Liver (tissue), 9 donors: ENCODE data around the gene BCAS1. TPM values are rescaled to one million over a fixed set of nuclear protein-coding genes. Genes with fewer than 3 reads are reported as not detected.

Experiments used
- DNase-seq: peaks from one replicate; pipeline ENCODE4 v3.0.0-alpha.2; 2017; ENCODE audit warnings: low spot score
- H3K27ac ChIP-seq, 2 donors: one replicate each; pipeline ENCODE4 v1.7.0; 2013; ENCODE audit warnings: inconsistent platforms in 2 of 2, low read length in 2 of 2, control low read depth in 1 of 2, low read depth in 1 of 2, mild to moderate bottlenecking in 1 of 2
- H3K27me3 ChIP-seq, 4 donors: one replicate each; pipeline versions ENCODE4 v1.6.1 to v1.7.0; 2013; ENCODE audit warnings: low read length in 3 of 4, inconsistent platforms in 1 of 4, mild to moderate bottlenecking in 1 of 4, moderate library complexity in 1 of 4; ENCODE audit not compliant: control insufficient read depth in 4 of 4, insufficient read depth in 4 of 4
- H3K36me3 ChIP-seq, 4 donors: one replicate each; pipeline versions ENCODE4 v1.6.1 to v1.7.0; 2013; ENCODE audit warnings: low read length in 3 of 4, mild to moderate bottlenecking in 3 of 4, low read depth in 1 of 4, moderate library complexity in 1 of 4; ENCODE audit not compliant: control insufficient read depth in 4 of 4, insufficient read depth in 3 of 4
- H3K4me1 ChIP-seq, 4 donors: one replicate each; pipeline versions ENCODE4 v1.6.1 to v1.7.0; 2013; ENCODE audit warnings: low read length in 3 of 4, mild to moderate bottlenecking in 3 of 4, moderate library complexity in 1 of 4; ENCODE audit not compliant: control insufficient read depth in 4 of 4, insufficient read depth in 4 of 4
- H3K4me3 ChIP-seq, 3 donors: one replicate each; pipeline versions ENCODE4 v1.6.1 to v1.7.0; 2013; ENCODE audit warnings: low read length in 3 of 3, control low read depth in 1 of 3, low read depth in 1 of 3, mild to moderate bottlenecking in 1 of 3
- H3K9ac ChIP-seq, 2 donors: one replicate each; pipeline ENCODE4 v1.7.0; 2013; ENCODE audit warnings: low read length in 2 of 2, mild to moderate bottlenecking in 2 of 2, moderate library complexity in 2 of 2, control low read depth in 1 of 2, low read depth in 1 of 2
- H3K9me3 ChIP-seq, 4 donors: one replicate each; pipeline versions ENCODE4 v1.6.1 to v1.7.0; 2013; ENCODE audit warnings: low read length in 3 of 4; ENCODE audit not compliant: control insufficient read depth in 4 of 4
- EGR1 ChIP-seq, 2 donors: IDR thresholded peaks; 2 replicates each; pipeline ENCODE4 v1.6.1; 2016 to 2018; ENCODE audit warnings: antibody characterized with exemption in 2 of 2, low read depth in 2 of 2
- FOXA1 ChIP-seq: IDR thresholded peaks from 2 replicates; pipeline ENCODE4 v1.6.1; 2016; ENCODE audit warnings: antibody characterized with exemption
- FOXA2 ChIP-seq: IDR thresholded peaks from 2 replicates; pipeline ENCODE4 v1.6.1; 2016; ENCODE audit warnings: antibody characterized with exemption
- GABPA ChIP-seq, 2 donors: IDR thresholded peaks in 1 of 2; conservative IDR thresholded peaks in 1 of 2; 2 replicates each; pipeline ENCODE4 v1.6.1; 2016; ENCODE audit warnings: antibody characterized with exemption in 2 of 2, mild to moderate bottlenecking in 1 of 2, moderate library complexity in 1 of 2
- HNF4A ChIP-seq, 2 donors: conservative IDR thresholded peaks; 2 replicates each; pipeline ENCODE4 v1.6.1; 2016; ENCODE audit warnings: antibody characterized with exemption in 2 of 2, mild to moderate bottlenecking in 2 of 2
- HNF4G ChIP-seq: IDR thresholded peaks from 2 replicates; pipeline ENCODE4 v1.6.1; 2016; ENCODE audit warnings: antibody characterized with exemption
- JUND ChIP-seq, 2 donors: IDR thresholded peaks; 2 replicates each; pipeline ENCODE4 v1.6.1; 2016; ENCODE audit warnings: antibody characterized with exemption in 2 of 2
- NR2F2 ChIP-seq: IDR thresholded peaks from 2 replicates; pipeline ENCODE4 v1.6.1; 2016; ENCODE audit warnings: antibody characterized with exemption
- RAD21 ChIP-seq, 2 donors: IDR thresholded peaks; 2 replicates each; pipeline ENCODE4 v1.6.1; 2016; ENCODE audit warnings: antibody characterized with exemption in 2 of 2, mild to moderate bottlenecking in 2 of 2
- RXRA ChIP-seq, 2 donors: IDR thresholded peaks; 2 replicates each; pipeline ENCODE4 v1.6.1; 2017 to 2018; ENCODE audit warnings: antibody characterized with exemption in 2 of 2, mild to moderate bottlenecking in 1 of 2
- SP1 ChIP-seq: IDR thresholded peaks from 2 replicates; pipeline ENCODE4 v1.6.1; 2018; ENCODE audit warnings: antibody characterized with exemption, mild to moderate bottlenecking
- TAF1 ChIP-seq: conservative IDR thresholded peaks from 2 replicates; pipeline ENCODE4 v1.6.1; 2016; ENCODE audit warnings: antibody characterized with exemption, mild to moderate bottlenecking
- WGBS: extraction: QIAGEN DNeasy Blood & Tissue Kit; methylation state at CpG from one replicate; pipeline ENCODE4 v1.1.7; 2013; 5-methylcytosine and 5-hydroxymethylcytosine counted together
- polyA plus RNA-seq, 2 donors: library from polyadenylated mRNA; stranded (reverse) in 1 of 2; unstranded in 1 of 2; fragments of 200-250 nt in 1 of 2; fragments of >200 nt in 1 of 2; fragmentation: Nextera tagmentation in 1 of 2; extraction: Ambion mirVana in 1 of 2; gene quantifications; one replicate each; pipeline versions ENCODE4 v1.2.1 to v1.2.3, GENCODE V29; 2013 to 2015
- total RNA-seq, 2 donors: library from RNA; depleted of rRNA; stranded (reverse); fragments of >200 nt; gene quantifications; one replicate each; pipeline ENCODE4 v1.2.3, GENCODE V29; 2014
- TF ChIP-seq, protein P1 (sequence below): fragments of 150-350 bp; IDR thresholded peaks from 2 replicates; pipeline ENCODE4 v1.5.1; 2017; ENCODE audit warnings: improper control_type of control experiment, low read depth, low read length; ENCODE audit not compliant: missing input control
- TF ChIP-seq, protein P2 (sequence below): IDR thresholded peaks from 2 replicates; pipeline ENCODE4 v1.6.1; 2016; ENCODE audit warnings: antibody characterized with exemption
- TF ChIP-seq, protein P3 (sequence below): IDR thresholded peaks from 2 replicates; pipeline ENCODE4 v1.6.1; 2016; ENCODE audit warnings: antibody characterized with exemption
- TF ChIP-seq, protein P4 (sequence below): IDR thresholded peaks from 2 replicates; pipeline ENCODE4 v1.6.1; 2016; ENCODE audit warnings: antibody characterized with exemption
- TF ChIP-seq, protein P5 (sequence below): IDR thresholded peaks from 2 replicates; pipeline ENCODE4 v1.6.1; 2016; ENCODE audit warnings: antibody characterized with exemption, mild to moderate bottlenecking
- donor health status: healthy.
- donor health status: healthy.
- donor health status: healthy.
- donor health status: healthy.
- donor health status: healthy.

The BCAS1 gene
- total and polyA plus RNA-seq, 4 donors = under 0.01 to 0.93 (median 0.04) TPM

DNA sequence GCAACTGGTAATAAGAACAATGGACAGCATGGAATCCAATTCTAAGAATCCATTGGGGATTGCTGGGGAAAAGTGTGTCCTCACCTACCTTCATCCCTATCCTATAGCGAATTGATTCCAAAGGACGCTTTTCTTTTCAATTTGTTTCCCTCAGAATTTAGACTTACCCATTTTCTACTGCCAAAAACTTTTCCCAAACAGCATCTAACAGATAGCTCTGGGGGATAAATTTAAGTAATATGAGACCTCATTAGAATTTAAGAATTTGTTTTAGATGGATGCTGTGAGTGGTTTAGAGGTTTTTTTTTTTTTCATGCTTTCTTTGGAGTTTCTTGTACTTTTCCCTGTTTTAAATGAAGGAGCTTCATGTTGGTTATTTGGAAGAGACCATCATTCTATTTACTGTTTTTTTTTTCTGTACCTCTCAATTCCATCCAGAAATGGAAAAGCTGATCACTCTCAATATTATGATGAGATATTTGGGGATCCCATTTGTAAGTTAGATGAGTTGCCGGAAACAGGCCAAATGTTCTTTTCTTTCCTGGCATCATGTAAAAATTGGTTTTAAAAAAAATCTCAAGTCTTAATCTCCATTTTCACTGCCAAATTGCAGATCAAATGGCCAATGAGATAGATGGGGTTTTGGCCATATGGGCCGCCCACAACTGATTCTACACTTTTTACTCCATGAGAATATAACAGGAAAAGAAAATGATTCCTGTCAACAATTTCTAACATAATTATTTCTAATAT, 105.7 kb downstream of the BCAS1 start:
- Histone ChIP-seq H3K9me3 (no peaks in the 10 kb centered on the region), H3K27me3 (no peaks in the 10 kb centered on the region), H3K4me3 (no peak overlapping the region), H3K27ac (no peak overlapping the region), H3K36me3 (no peaks in the 10 kb centered on the region), H3K9ac (no peak overlapping the region), H3K4me1 (peaks cover 0 to 5% (median 0%) of the 10 kb centered on the region in 4 donors)
- WGBS = 98% methylated on average over 4 of the region's 4 CpGs
- no peak for DNase-seq
- TF ChIP-seq FOXA2 (no peak), SP1 (no peak), TAF1 (no peak)
- TF ChIP-seq, protein P1, sequence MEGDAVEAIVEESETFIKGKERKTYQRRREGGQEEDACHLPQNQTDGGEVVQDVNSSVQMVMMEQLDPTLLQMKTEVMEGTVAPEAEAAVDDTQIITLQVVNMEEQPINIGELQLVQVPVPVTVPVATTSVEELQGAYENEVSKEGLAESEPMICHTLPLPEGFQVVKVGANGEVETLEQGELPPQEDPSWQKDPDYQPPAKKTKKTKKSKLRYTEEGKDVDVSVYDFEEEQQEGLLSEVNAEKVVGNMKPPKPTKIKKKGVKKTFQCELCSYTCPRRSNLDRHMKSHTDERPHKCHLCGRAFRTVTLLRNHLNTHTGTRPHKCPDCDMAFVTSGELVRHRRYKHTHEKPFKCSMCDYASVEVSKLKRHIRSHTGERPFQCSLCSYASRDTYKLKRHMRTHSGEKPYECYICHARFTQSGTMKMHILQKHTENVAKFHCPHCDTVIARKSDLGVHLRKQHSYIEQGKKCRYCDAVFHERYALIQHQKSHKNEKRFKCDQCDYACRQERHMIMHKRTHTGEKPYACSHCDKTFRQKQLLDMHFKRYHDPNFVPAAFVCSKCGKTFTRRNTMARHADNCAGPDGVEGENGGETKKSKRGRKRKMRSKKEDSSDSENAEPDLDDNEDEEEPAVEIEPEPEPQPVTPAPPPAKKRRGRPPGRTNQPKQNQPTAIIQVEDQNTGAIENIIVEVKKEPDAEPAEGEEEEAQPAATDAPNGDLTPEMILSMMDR = no peak

DNA sequence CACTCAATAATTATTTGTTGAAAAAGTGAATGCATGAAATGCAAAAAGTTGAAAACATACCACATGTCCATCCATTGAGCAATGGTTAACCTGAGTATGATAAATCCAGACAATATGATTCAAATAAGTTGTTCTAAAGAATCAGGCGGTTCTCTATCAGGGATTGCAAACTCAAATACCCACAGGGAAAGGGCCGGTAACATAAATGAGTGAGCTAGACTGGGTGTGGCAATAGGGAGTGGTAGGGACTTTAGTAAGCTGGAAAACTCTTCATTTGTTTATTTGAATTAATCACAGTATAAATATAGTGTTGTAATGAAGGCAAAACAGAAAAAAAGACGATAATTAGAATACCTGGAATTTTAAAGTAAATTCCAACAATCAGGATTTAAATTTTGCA, 106.3 kb downstream of the BCAS1 start:
- TF ChIP-seq TAF1 = no peak
- TF ChIP-seq EGR1 (IDR thresholded peaks at IDR 0.05; ENCODE audit: low read depth in 2 of 2) = no peak
- Histone ChIP-seq H3K4me1 (peaks cover 0 to 5% (median 0%) of the 10 kb centered on the region in 4 donors), H3K9me3 (no peaks in the 10 kb centered on the region), H3K36me3 (no peaks in the 10 kb centered on the region), H3K9ac (no peak overlapping the region), H3K27me3 (no peaks in the 10 kb centered on the region), H3K27ac (no peak overlapping the region), H3K4me3 (no peak overlapping the region)
- WGBS = 71% methylated on average over 3 of the region's 3 CpGs
- DNase-seq = no peak

DNA sequence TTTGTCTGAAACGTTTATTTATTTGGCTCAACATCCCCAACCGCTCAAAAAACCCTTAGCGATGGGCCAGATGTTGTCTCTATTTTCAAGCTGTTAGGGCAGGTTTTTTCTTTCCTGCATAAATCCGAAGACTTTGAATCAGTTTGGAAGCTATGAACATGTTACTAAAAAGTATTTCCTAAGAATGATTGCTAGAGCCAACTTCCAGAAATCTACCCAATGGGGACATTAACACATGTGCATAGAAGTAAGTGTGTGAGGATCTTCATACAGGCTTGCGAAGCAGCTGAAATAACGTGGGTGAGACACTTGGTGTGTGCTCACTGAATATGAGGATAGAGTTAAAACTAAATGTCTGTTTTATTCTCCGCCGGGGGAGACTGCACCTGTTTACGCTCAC, 106.8 kb downstream of the BCAS1 start:
- no peaks in the 10 kb centered on the region for H3K27me3 ChIP-seq
- no peak overlapping the region for H3K4me3 ChIP-seq
- no peaks in the 10 kb centered on the region for H3K9me3 ChIP-seq
- no peaks in the 10 kb centered on the region for H3K36me3 ChIP-seq
- H3K9ac ChIP-seq = no peak overlapping the region
- peaks cover 0 to 5% (median 0%) of the 10 kb centered on the region in 4 donors for H3K4me1 ChIP-seq
- 89% methylated on average over 9 of the region's 9 CpGs for WGBS
- H3K27ac ChIP-seq = no peak overlapping the region
- no peak for DNase-seq
- TF ChIP-seq SP1 (no peak), RXRA (IDR thresholded peaks at IDR 0.05) (no peak), FOXA1 (no peak), JUND (IDR thresholded peaks at IDR 0.05) (no peak), HNF4A (conservative IDR thresholded peaks at IDR 0.05) (no peak), TAF1 (no peak), HNF4G (no peak), NR2F2 (no peak), GABPA (IDR thresholded peaks at IDR 0.05 in 1 of 2, conservative IDR thresholded peaks at IDR 0.05 in 1 of 2) (no peak), FOXA2 (no peak), RAD21 (IDR thresholded peaks at IDR 0.05) (no peak), EGR1 (IDR thresholded peaks at IDR 0.05; ENCODE audit: low read depth in 2 of 2) (no peak)
- TF ChIP-seq, protein P2, sequence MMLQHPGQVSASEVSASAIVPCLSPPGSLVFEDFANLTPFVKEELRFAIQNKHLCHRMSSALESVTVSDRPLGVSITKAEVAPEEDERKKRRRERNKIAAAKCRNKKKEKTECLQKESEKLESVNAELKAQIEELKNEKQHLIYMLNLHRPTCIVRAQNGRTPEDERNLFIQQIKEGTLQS = no peak
- TF ChIP-seq, protein P3, sequence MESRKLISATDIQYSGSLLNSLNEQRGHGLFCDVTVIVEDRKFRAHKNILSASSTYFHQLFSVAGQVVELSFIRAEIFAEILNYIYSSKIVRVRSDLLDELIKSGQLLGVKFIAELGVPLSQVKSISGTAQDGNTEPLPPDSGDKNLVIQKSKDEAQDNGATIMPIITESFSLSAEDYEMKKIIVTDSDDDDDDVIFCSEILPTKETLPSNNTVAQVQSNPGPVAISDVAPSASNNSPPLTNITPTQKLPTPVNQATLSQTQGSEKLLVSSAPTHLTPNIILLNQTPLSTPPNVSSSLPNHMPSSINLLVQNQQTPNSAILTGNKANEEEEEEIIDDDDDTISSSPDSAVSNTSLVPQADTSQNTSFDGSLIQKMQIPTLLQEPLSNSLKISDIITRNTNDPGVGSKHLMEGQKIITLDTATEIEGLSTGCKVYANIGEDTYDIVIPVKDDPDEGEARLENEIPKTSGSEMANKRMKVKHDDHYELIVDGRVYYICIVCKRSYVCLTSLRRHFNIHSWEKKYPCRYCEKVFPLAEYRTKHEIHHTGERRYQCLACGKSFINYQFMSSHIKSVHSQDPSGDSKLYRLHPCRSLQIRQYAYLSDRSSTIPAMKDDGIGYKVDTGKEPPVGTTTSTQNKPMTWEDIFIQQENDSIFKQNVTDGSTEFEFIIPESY = no peak
- TF ChIP-seq, protein P1 = no peak
- TF ChIP-seq, protein P4, sequence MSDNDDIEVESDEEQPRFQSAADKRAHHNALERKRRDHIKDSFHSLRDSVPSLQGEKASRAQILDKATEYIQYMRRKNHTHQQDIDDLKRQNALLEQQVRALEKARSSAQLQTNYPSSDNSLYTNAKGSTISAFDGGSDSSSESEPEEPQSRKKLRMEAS = no peak
- TF ChIP-seq, protein P5, sequence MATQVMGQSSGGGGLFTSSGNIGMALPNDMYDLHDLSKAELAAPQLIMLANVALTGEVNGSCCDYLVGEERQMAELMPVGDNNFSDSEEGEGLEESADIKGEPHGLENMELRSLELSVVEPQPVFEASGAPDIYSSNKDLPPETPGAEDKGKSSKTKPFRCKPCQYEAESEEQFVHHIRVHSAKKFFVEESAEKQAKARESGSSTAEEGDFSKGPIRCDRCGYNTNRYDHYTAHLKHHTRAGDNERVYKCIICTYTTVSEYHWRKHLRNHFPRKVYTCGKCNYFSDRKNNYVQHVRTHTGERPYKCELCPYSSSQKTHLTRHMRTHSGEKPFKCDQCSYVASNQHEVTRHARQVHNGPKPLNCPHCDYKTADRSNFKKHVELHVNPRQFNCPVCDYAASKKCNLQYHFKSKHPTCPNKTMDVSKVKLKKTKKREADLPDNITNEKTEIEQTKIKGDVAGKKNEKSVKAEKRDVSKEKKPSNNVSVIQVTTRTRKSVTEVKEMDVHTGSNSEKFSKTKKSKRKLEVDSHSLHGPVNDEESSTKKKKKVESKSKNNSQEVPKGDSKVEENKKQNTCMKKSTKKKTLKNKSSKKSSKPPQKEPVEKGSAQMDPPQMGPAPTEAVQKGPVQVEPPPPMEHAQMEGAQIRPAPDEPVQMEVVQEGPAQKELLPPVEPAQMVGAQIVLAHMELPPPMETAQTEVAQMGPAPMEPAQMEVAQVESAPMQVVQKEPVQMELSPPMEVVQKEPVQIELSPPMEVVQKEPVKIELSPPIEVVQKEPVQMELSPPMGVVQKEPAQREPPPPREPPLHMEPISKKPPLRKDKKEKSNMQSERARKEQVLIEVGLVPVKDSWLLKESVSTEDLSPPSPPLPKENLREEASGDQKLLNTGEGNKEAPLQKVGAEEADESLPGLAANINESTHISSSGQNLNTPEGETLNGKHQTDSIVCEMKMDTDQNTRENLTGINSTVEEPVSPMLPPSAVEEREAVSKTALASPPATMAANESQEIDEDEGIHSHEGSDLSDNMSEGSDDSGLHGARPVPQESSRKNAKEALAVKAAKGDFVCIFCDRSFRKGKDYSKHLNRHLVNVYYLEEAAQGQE = no peak
